Measurements from ENCODE around the gene RESP18.

RESP18 gene

DNA sequence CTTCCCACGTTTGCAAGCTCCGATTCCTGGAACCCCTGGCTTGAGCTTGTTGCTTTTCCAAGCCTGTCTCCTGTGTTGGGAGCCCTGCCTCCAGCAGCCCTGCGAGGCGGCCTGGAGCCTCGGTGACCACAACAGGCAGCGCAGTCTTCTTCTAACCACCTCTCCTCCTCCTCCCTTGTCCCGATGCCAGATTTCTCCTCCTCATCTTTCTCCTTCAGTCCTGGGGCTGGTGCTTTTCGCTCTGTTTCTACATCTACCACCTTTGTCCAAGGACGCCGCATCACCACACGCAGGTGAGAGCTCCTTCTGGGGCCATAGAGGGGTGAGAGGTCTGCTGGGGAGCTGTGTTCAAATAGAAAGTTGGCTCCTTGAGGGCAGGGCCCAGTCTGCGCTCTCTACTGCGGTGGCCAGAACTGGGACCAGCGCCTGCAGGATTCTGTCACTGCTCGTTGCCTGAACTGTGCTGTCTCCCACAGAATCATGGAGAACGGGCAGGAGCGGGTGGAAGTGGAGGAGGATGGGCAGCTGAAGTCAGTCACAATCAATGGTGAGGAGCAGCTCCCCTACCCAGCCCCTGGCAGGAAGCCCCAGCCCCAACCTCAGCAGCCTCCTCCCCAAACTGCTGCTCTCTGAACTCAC lies 49.5 kb downstream of the RESP18 start:
- H3K27me3 ChIP-seq (replicated peaks; ENCODE audit: insufficient read depth, low read length), result no peaks in the 10 kb centered on the region
- no peaks in the 10 kb centered on the region for H3K9me3 ChIP-seq (replicated peaks; ENCODE audit: insufficient read depth, low read length)
- H3K9ac ChIP-seq (ENCODE audit: low read length), result no peak overlapping the region
- peaks cover 10% of the 10 kb centered on the region for H3K79me2 ChIP-seq (ENCODE audit: low read length)
- peaks cover 13% of the 10 kb centered on the region for H3K4me1 ChIP-seq (ENCODE audit: low read length)
- no peak for DNase-seq
- no peak overlapping the region for H3K4me2 ChIP-seq (ENCODE audit: low read depth, low read length)
- no peak overlapping the region for H3K27ac ChIP-seq (ENCODE audit: low read length)
- H3K36me3 ChIP-seq (replicated peaks; ENCODE audit: insufficient read depth, low read length), result no peaks in the 10 kb centered on the region
- no peak overlapping the region for H2AFZ ChIP-seq (ENCODE audit: low read length)
- no peak overlapping the region for H3K4me3 ChIP-seq (ENCODE audit: low read length)
- no peak for TF ChIP-seq EZH2phosphoT487 (IDR thresholded peaks at IDR 0.05; ENCODE audit: low read length)
- TF ChIP-seq, protein P1, sequence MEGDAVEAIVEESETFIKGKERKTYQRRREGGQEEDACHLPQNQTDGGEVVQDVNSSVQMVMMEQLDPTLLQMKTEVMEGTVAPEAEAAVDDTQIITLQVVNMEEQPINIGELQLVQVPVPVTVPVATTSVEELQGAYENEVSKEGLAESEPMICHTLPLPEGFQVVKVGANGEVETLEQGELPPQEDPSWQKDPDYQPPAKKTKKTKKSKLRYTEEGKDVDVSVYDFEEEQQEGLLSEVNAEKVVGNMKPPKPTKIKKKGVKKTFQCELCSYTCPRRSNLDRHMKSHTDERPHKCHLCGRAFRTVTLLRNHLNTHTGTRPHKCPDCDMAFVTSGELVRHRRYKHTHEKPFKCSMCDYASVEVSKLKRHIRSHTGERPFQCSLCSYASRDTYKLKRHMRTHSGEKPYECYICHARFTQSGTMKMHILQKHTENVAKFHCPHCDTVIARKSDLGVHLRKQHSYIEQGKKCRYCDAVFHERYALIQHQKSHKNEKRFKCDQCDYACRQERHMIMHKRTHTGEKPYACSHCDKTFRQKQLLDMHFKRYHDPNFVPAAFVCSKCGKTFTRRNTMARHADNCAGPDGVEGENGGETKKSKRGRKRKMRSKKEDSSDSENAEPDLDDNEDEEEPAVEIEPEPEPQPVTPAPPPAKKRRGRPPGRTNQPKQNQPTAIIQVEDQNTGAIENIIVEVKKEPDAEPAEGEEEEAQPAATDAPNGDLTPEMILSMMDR (IDR thresholded peaks at IDR 0.05; ENCODE audit: low read length), result no peak
- no peak for TF ChIP-seq EZH2 (optimal IDR thresholded peaks at IDR 0.05; ENCODE audit: low read depth, low read length)
- H3F3A ChIP-seq (ENCODE audit: insufficient read depth, low read length), result peaks cover 13% of the 10 kb centered on the region
- H3K9me2 ChIP-seq (replicated peaks; ENCODE audit: insufficient read depth, low read length), result no peaks in the 10 kb centered on the region
- H4K20me1 ChIP-seq (ENCODE audit: insufficient read depth, low read length), result no peaks in the 10 kb centered on the region

DNA sequence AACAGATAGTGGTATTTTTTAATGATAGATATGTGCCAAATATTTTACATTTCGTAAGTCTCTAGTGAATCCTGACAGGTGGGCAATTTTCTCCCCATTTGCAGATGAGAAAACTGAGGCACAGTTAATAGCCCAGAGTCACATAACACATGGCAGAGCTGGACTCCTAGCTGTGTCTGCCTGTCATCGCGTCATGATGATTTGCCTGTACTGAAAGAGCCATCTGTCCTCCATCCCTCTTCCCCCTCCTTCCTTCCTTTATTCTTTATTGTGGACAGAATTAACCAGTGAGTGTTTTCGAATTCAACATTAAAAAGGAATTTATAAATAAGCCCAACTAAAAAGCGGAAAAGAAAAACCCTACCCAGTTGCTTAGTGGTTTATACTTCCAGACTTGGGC lies 50.2 kb downstream of the RESP18 start:
- H3K27me3 ChIP-seq (replicated peaks; ENCODE audit: insufficient read depth, low read length), result no peaks in the 10 kb centered on the region
- no peak for TF ChIP-seq EZH2 (optimal IDR thresholded peaks at IDR 0.05; ENCODE audit: low read depth, low read length)
- TF ChIP-seq, protein P1 (IDR thresholded peaks at IDR 0.05; ENCODE audit: low read length), result no peak
- no peak for TF ChIP-seq EZH2phosphoT487 (IDR thresholded peaks at IDR 0.05; ENCODE audit: low read length)
- no peaks in the 10 kb centered on the region for H4K20me1 ChIP-seq (ENCODE audit: insufficient read depth, low read length)
- no peaks in the 10 kb centered on the region for H3K9me3 ChIP-seq (replicated peaks; ENCODE audit: insufficient read depth, low read length)
- H3K9me2 ChIP-seq (replicated peaks; ENCODE audit: insufficient read depth, low read length), result no peaks in the 10 kb centered on the region
- no peak overlapping the region for H3K27ac ChIP-seq (ENCODE audit: low read length)
- DNase-seq, result no peak
- H3K79me2 ChIP-seq (ENCODE audit: low read length), result peaks cover 10% of the 10 kb centered on the region
- H3K4me1 ChIP-seq (ENCODE audit: low read length), result peaks cover 17% of the 10 kb centered on the region
- no peak overlapping the region for H2AFZ ChIP-seq (ENCODE audit: low read length)
- no peak overlapping the region for H3K4me3 ChIP-seq (ENCODE audit: low read length)
- peaks cover 15% of the 10 kb centered on the region for H3F3A ChIP-seq (ENCODE audit: insufficient read depth, low read length)
- H3K9ac ChIP-seq (ENCODE audit: low read length), result no peak overlapping the region
- no peak overlapping the region for H3K4me2 ChIP-seq (ENCODE audit: low read depth, low read length)
- no peaks in the 10 kb centered on the region for H3K36me3 ChIP-seq (replicated peaks; ENCODE audit: insufficient read depth, low read length)

DNA sequence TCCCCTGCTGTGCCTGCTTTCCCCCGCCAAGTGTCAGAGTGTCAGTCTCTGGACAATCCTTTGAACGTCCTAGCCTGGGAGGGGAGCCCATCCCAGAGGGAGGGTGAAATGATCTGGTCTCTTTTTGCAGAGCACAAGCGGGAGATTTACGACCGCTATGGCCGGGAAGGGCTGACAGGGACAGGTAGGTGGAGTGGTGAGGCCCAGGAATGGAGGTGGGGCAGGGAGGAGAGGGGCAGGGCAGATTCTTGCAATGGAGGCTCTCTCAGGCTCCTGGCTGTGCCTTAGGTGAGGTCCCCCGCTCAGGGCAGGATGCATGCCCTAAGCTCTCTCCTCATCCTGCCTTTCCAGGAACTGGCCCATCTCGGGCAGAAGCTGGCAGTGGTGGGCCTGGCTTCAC lies 51.0 kb downstream of the RESP18 start:
- Histone ChIP-seq H3K27ac (ENCODE audit: low read length) (no peak overlapping the region), H3K4me1 (ENCODE audit: low read length) (peaks cover 21% of the 10 kb centered on the region), H3K79me2 (ENCODE audit: low read length) (peaks cover 10% of the 10 kb centered on the region), H3K9me2 (replicated peaks; ENCODE audit: insufficient read depth, low read length) (no peaks in the 10 kb centered on the region), H3K4me2 (ENCODE audit: low read depth, low read length) (no peak overlapping the region), H3K9me3 (replicated peaks; ENCODE audit: insufficient read depth, low read length) (no peaks in the 10 kb centered on the region), H3K27me3 (replicated peaks; ENCODE audit: insufficient read depth, low read length) (no peaks in the 10 kb centered on the region), H2AFZ (ENCODE audit: low read length) (no peak overlapping the region), H3F3A (ENCODE audit: insufficient read depth, low read length) (peaks cover 15% of the 10 kb centered on the region), H4K20me1 (ENCODE audit: insufficient read depth, low read length) (no peaks in the 10 kb centered on the region), H3K36me3 (replicated peaks; ENCODE audit: insufficient read depth, low read length) (no peaks in the 10 kb centered on the region), H3K4me3 (ENCODE audit: low read length) (no peak overlapping the region), H3K9ac (ENCODE audit: low read length) (no peak overlapping the region)
- TF ChIP-seq, protein P1 (IDR thresholded peaks at IDR 0.05; ENCODE audit: low read length), result no peak
- no peak for DNase-seq

All from MM.1S (cell line).